Measurements from ENCODE around the gene TATDN2.
"Not testable (repeated sequence)": the region's sequence is repeated elsewhere in the genome, so short reads cannot be mapped to it uniquely, and the experiment has no call there.

Gene TATDN2

DNA sequence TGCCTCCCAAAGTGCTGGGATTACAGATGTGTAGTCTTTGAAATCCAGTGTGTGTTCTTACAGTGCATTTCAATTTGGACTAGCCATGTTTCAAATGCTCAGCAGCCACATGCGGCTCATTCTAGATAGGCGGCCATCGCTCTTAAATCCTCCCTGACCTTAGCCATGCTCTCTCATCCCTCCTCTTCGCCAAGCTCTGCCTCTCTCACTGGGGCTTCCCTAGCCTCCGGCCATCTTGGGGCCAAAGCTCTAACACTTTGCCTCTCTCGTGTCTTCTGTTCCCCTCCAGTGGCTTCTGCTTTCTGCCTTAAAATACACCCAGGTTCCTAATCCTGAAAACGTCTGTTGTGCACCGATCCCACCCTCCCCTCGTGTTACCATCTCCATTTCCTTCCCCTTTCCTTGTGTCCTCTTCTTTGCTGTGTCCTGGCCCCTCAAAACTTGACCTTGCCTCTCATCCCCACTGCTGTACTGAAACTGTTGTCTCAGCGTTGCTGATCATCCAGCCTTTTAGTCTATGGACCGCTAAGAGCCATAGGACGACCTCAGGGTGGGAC, 45.8 kb downstream of the TATDN2 start:
- TF ChIP-seq CTCF (conservative IDR thresholded peaks at IDR 0.05) = no peak
- no peak for TF ChIP-seq ZFX (IDR thresholded peaks at IDR 0.05)
- no peak overlapping the region for H3K27ac ChIP-seq

DNA sequence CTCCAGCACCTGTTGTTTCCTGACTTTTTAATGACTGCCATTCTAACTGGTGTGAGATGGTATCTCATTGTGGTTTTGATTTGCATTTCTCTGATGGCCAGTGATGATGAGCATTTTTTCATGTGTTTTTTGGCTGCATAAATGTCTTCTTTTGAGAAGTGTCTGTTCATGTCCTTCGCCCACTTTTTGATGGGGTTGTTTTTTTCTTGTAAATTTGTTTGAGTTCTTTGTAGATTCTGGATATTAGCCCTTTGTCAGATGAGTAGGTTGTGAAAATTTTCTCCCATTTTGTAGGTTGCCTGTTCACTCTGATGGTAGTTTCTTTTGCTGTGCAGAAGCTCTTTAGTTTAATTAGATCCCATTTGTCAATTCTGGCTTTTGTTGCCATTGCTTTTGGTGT, 49.8 kb downstream of the TATDN2 start:
- not testable (repeated sequence) for H3K27ac ChIP-seq

DNA sequence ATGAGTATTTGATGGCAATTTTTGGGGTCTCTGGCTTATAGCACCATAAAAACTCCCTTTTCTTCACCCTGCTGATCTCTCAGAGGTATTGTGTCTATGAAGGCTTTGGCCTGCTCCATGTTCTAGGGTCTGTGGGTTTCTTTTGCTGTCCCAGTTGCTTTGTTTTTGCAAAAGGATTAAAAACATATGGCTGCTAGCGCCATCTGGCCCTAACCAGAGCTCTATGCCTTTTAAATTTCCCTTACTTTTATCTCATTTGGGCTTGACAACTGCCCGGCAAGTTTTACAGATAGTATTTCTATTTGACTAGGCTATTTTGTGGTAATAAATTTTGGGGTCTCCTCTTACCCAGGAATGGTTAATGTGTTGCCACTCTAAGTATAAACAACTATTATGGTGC, 50.9 kb downstream of the TATDN2 start:
- no peak overlapping the region for H3K27ac ChIP-seq
- TF ChIP-seq ZFX (IDR thresholded peaks at IDR 0.05) (no peak), CTCF (conservative IDR thresholded peaks at IDR 0.05) (no peak)

- no peak for TF ChIP-seq ZFX (IDR thresholded peaks at IDR 0.05)
- no peak for TF ChIP-seq CTCF (conservative IDR thresholded peaks at IDR 0.05)
- no peak overlapping the region for H3K27ac ChIP-seq
Observed at GRCh38 chr3:10299679-10300078, 51.4 kb downstream of the TATDN2 start.

DNA sequence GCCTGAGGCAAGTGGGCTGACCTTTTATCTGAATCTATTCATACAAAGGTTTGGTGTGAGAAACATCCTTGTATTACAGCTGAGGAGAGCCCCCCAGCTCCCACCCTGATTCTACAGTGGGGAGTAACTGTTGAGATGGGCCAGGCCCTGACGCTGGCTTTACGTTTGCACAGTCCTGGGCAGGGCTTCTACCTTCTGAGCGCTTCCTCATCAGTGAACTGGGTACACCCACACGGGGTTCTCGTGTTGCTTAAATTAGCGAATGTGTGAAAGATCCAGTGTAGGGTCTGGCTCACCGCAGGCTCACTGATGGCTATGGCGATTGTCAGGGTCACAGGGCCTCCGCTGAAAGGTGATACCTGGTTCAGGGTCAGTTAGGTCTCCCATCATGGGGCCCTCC, 51.8 kb downstream of the TATDN2 start:
- no peak for TF ChIP-seq CTCF (conservative IDR thresholded peaks at IDR 0.05)
- TF ChIP-seq ZFX (IDR thresholded peaks at IDR 0.05) = no peak
- H3K27ac ChIP-seq = no peak overlapping the region

- H3K27ac ChIP-seq = no peak overlapping the region
- TF ChIP-seq CTCF (conservative IDR thresholded peaks at IDR 0.05) (no peak), ZFX (IDR thresholded peaks at IDR 0.05) (no peak)
Observed at GRCh38 chr3:10303105-10303504, 54.8 kb downstream of the TATDN2 start.

- no peak overlapping the region for H3K27ac ChIP-seq
- no peak for TF ChIP-seq ZFX (IDR thresholded peaks at IDR 0.05)
- no peak for TF ChIP-seq CTCF (conservative IDR thresholded peaks at IDR 0.05)
Observed at GRCh38 chr3:10303785-10304184, 55.5 kb downstream of the TATDN2 start.

DNA sequence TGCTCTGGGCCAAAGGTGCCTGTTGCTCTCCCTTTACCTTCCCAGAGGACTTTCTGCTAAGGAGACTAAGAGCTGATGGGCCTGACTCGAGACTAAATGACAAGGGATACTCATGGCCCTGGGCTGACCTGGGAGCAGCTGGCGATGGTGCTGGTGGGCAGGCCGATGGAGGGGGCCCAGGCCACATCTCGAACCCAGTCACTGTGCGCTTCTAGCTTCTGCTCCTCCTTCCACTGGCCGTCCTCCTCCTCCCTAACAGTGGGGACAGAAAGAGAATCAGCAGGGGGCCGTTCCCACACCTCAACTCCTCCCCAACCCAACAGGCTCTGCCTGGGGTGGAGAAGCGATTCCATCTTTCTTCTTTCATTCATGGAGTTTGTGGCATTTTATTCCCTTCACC, 56.6 kb downstream of the TATDN2 start:
- no peak overlapping the region for H3K27ac ChIP-seq
- TF ChIP-seq ZFX (IDR thresholded peaks at IDR 0.05) = no peak
- no peak for TF ChIP-seq CTCF (conservative IDR thresholded peaks at IDR 0.05)

Data from C4-2B (cell line).